WTC11 (cell line): ENCODE measurements around the gene TMEM272.

Experiments used
- IRF2 ChIP-seq: sonication (generic); formaldehyde crosslinking; IDR thresholded peaks from 2 replicates; pipeline ENCODE4 v1.8.0; 2022; ENCODE audit warnings: low read depth, missing genetic modification reagents, borderline replicate concordance
- TF ChIP-seq, protein P1 (sequence below): fragments of 200-600 bp; IDR thresholded peaks from 2 replicates; pipeline ENCODE4 v1.8.0; 2022; ENCODE audit warnings: antibody characterized with exemption
- TF ChIP-seq, protein P2 (sequence below): sonication (generic); formaldehyde crosslinking; IDR thresholded peaks from 2 replicates; pipeline ENCODE4 v1.8.1; 2023; ENCODE audit warnings: mild to moderate bottlenecking, missing genetic modification reagents, moderate library complexity
- TF ChIP-seq, protein P3 (sequence below): sonication (generic); formaldehyde crosslinking; IDR thresholded peaks from 2 replicates; pipeline ENCODE4 v1.8.0; 2022; ENCODE audit warnings: mild to moderate bottlenecking, missing genetic modification reagents
- TF ChIP-seq, protein P4 (sequence below): sonication (generic); formaldehyde crosslinking; conservative IDR thresholded peaks from 2 replicates; pipeline ENCODE4 v1.8.1; 2022; ENCODE audit warnings: mild to moderate bottlenecking, missing genetic modification reagents
- TF ChIP-seq, protein P5 (sequence below): sonication (generic); formaldehyde crosslinking; IDR thresholded peaks from 2 replicates; pipeline ENCODE4 v1.8.0; 2022; ENCODE audit warnings: mild to moderate bottlenecking, missing genetic modification reagents

DNA sequence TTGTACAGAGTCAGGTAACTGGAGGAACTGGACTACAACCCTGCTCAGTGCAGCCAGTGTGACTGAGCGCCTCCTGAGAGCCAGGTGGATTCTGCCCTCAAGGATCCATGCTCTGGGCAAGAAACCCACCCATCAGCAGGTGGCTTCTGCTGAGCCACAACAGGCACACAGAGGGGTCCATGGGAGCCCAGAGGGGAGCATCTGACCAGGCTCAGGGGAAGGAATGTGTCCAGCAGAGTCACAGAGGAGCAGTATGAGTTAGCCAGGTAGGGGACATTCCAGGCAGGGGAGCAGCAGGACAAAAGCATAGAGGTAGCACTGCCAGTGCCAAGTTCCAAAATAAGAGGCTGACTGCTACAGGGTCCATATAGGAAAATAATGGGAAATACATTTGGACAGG, 60.9 kb downstream of the TMEM272 start:
- TF ChIP-seq, protein P1, sequence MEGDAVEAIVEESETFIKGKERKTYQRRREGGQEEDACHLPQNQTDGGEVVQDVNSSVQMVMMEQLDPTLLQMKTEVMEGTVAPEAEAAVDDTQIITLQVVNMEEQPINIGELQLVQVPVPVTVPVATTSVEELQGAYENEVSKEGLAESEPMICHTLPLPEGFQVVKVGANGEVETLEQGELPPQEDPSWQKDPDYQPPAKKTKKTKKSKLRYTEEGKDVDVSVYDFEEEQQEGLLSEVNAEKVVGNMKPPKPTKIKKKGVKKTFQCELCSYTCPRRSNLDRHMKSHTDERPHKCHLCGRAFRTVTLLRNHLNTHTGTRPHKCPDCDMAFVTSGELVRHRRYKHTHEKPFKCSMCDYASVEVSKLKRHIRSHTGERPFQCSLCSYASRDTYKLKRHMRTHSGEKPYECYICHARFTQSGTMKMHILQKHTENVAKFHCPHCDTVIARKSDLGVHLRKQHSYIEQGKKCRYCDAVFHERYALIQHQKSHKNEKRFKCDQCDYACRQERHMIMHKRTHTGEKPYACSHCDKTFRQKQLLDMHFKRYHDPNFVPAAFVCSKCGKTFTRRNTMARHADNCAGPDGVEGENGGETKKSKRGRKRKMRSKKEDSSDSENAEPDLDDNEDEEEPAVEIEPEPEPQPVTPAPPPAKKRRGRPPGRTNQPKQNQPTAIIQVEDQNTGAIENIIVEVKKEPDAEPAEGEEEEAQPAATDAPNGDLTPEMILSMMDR = no peak
- TF ChIP-seq, protein P2, sequence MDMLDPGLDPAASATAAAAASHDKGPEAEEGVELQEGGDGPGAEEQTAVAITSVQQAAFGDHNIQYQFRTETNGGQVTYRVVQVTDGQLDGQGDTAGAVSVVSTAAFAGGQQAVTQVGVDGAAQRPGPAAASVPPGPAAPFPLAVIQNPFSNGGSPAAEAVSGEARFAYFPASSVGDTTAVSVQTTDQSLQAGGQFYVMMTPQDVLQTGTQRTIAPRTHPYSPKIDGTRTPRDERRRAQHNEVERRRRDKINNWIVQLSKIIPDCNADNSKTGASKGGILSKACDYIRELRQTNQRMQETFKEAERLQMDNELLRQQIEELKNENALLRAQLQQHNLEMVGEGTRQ (CRISPR knock-in tag) = no peak
- TF ChIP-seq, protein P3, sequence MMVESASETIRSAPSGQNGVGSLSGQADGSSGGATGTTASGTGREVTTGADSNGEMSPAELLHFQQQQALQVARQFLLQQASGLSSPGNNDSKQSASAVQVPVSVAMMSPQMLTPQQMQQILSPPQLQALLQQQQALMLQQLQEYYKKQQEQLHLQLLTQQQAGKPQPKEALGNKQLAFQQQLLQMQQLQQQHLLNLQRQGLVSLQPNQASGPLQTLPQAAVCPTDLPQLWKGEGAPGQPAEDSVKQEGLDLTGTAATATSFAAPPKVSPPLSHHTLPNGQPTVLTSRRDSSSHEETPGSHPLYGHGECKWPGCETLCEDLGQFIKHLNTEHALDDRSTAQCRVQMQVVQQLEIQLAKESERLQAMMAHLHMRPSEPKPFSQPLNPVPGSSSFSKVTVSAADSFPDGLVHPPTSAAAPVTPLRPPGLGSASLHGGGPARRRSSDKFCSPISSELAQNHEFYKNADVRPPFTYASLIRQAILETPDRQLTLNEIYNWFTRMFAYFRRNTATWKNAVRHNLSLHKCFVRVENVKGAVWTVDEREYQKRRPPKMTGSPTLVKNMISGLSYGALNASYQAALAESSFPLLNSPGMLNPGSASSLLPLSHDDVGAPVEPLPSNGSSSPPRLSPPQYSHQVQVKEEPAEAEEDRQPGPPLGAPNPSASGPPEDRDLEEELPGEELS = no peak
- no peak for TF ChIP-seq IRF2 (CRISPR knock-in tag)
- TF ChIP-seq, protein P4, sequence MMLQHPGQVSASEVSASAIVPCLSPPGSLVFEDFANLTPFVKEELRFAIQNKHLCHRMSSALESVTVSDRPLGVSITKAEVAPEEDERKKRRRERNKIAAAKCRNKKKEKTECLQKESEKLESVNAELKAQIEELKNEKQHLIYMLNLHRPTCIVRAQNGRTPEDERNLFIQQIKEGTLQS (CRISPR knock-in tag) = no peak
- TF ChIP-seq, protein P5, sequence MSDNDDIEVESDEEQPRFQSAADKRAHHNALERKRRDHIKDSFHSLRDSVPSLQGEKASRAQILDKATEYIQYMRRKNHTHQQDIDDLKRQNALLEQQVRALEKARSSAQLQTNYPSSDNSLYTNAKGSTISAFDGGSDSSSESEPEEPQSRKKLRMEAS (CRISPR knock-in tag) = no peak
